DMS114 treated with DMSO at 0.1 percent for 48 hours (cell line): ENCODE data around the gene PTPRZ1.

Experiments used
- DNase-seq: peaks from one replicate; lab custom pipeline; 2025; ENCODE audit not compliant: unreplicated experiment; lab: John Stamatoyannopoulos, UW

The PTPRZ1 gene

DNA sequence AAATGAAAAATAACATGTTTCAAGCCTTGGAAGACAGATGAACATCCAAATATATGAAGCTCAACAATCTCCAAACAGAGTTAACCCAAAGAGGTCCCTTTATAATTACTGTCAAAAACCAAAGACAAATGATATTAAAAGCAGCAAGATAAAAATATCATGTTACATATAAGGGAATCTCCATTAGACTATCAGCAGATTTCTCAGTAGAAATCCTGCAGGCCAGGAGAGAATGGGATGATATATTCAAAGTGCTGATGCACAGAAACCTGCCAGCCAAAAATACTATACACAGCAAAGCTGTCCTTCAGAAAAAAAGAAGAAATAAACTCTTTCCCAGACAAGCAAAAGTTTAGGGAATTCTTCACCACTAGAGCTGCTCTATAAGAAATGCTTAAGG, 230.1 kb downstream of the PTPRZ1 start:
- DNase-seq: no peak
